ENCODE data around the gene KCNJ10. TPM values are rescaled to one million over a fixed set of nuclear protein-coding genes. Genes with fewer than 3 reads are reported as not detected.

Gene KCNJ10
- total and polyA plus RNA-seq, 2 donors (not counting 3 experiments of a cell fraction or from before 2014, with no cell fraction given), result not detected

DNA sequence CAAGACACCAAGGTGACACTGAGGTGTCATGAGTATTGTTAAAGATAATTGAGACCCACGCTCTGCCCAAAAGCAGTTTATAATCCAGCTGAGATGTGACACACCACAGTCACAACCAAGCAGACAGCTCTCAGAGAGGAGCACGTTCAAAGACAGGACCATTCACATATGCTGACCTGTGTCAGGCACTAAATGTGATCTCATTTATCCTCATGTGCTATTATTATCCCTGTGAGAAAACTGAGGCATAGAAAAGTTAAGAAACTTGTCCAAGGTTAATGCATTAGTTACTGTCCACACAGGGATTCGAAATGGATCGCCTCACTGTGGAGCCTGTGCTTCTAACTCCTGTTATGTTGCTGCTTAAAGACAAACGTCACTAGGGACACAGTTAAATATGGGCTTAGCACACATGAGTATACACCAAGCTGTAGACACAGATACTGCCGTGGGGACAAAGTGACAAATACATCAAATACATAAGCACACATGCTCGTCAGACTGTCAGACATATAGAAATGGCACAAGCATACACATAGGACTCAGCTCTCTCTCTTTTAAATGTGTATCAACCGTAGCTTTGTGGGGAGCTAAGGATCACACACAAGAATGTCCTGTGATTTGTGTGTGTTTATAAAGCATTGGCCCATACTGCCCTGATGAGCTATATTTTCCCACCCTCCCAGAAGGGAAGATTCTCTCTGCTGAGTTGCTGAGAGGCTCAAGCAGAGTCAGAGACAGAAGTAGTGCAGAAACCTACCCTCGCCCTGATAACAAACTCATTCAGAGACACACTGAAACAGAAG lies 32.0 kb upstream of the KCNJ10 start:
- Histone ChIP-seq H3K9me3 (replicated peaks; ENCODE audit: control insufficient read depth, insufficient read depth, low read length) (no peaks in the 10 kb centered on the region), H4K20me1 (replicated peaks; ENCODE audit: control insufficient read depth, extremely low read depth, insufficient read depth, low read length) (no peaks in the 10 kb centered on the region), H3K4me3 (replicated peaks in 1 of 3; ENCODE audit: insufficient read depth in 1 of 3, low read depth in 1 of 3, low read length in 3 of 3) (no peak overlapping the region), H3K4me2 (ENCODE audit: insufficient read depth, low read length) (no peak overlapping the region), H3K4me1 (ENCODE audit: control insufficient read depth, extremely low read depth, insufficient read depth, low read length) (peaks cover 7% of the 10 kb centered on the region), H3K79me2 (ENCODE audit: control insufficient read depth, insufficient read depth, low read length) (no peaks in the 10 kb centered on the region), H3K9me1 (replicated peaks; ENCODE audit: control insufficient read depth, extremely low read depth, insufficient read depth, low read length) (no peaks in the 10 kb centered on the region), H2AFZ (ENCODE audit: low read depth, low read length) (no peak overlapping the region), H3K27ac (ENCODE audit: insufficient read depth, low read depth, low read length) (no peak overlapping the region), H3K27me3 (ENCODE audit: control insufficient read depth in 2 of 2, insufficient read depth in 2 of 2, low read length in 2 of 2) (peaks cover 25 to 38% of the 10 kb centered on the region in 2 experiments), H3K9ac (replicated peaks; ENCODE audit: extremely low read depth, insufficient read depth, low read length) (no peak overlapping the region), H3K36me3 (ENCODE audit: control insufficient read depth in 2 of 2, extremely low read depth in 1 of 2, insufficient read depth in 2 of 2, low read length in 2 of 2) (no peaks in the 10 kb centered on the region)
- no TSS peak for BruUV-seq (replicated peaks)
- FAIRE-seq (no peak), DNase-seq (ENCODE audit: low read depth, low spot score) (no peak)
- ChIA-PET POLR2A (no interaction called here), CTCF (interaction anchor here (0.6 to 7.1 kb wide), 19 partner anchors 7 to 508 kb away, joined by 3 to 145 read pairs (median 6); partner anchors contain the start of genes CASQ1, DCAF8, KCNJ9 and PEX19)
- dilution Hi-C loops (cut with MboI; ENCODE audit: extremely low pct_ligation_motif_present, low sequenced_read_pairs) (no loop called here), intact Hi-C loops (cut with micrococcal nuclease) (loop anchor here (1.0 to 10.0 kb wide), 10 partner anchors 91 to 503 kb away; partner anchors contain the start of genes COPA, NCSTN and PEX19)
- TF ChIP-seq JUN (IDR thresholded peaks at IDR 0.05; ENCODE audit: borderline replicate concordance, insufficient read depth, insufficient read length, low read depth), result no peak
- TF ChIP-seq GATA2 (IDR thresholded peaks at IDR 0.05; ENCODE audit: insufficient read depth, insufficient read length, low read depth, low read length), result no peak
- TF ChIP-seq, protein P1, sequence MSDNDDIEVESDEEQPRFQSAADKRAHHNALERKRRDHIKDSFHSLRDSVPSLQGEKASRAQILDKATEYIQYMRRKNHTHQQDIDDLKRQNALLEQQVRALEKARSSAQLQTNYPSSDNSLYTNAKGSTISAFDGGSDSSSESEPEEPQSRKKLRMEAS (IDR thresholded peaks at IDR 0.05; ENCODE audit: insufficient read depth, insufficient read length), result no peak
- no peak for TF ChIP-seq POLR2AphosphoS5 (IDR thresholded peaks at IDR 0.05; ENCODE audit: insufficient read depth, low read depth, low read length)
- no peak for TF ChIP-seq EZH2 (IDR thresholded peaks at IDR 0.05; ENCODE audit: borderline replicate concordance, low read depth, low read length, severe bottlenecking)
- no peak for TF ChIP-seq POLR2A (IDR thresholded peaks at IDR 0.05; ENCODE audit: low read depth, low read length)
- TF ChIP-seq, protein P2, sequence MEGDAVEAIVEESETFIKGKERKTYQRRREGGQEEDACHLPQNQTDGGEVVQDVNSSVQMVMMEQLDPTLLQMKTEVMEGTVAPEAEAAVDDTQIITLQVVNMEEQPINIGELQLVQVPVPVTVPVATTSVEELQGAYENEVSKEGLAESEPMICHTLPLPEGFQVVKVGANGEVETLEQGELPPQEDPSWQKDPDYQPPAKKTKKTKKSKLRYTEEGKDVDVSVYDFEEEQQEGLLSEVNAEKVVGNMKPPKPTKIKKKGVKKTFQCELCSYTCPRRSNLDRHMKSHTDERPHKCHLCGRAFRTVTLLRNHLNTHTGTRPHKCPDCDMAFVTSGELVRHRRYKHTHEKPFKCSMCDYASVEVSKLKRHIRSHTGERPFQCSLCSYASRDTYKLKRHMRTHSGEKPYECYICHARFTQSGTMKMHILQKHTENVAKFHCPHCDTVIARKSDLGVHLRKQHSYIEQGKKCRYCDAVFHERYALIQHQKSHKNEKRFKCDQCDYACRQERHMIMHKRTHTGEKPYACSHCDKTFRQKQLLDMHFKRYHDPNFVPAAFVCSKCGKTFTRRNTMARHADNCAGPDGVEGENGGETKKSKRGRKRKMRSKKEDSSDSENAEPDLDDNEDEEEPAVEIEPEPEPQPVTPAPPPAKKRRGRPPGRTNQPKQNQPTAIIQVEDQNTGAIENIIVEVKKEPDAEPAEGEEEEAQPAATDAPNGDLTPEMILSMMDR (IDR thresholded peaks at IDR 0.05; ENCODE audit: extremely low read depth in 1 of 2, insufficient read depth in 1 of 2, low read depth in 1 of 2, low read length in 2 of 2), result no peak
- no peak for TF ChIP-seq FOS (IDR thresholded peaks at IDR 0.05; ENCODE audit: borderline replicate concordance, insufficient read depth, low read length)
- no peak for TF ChIP-seq MYC (IDR thresholded peaks at IDR 0.05; ENCODE audit: low read depth, low read length)

Measured in endothelial cell of umbilical vein (primary cell).